Measurements from ENCODE around the gene NDUFA7. TPM values are rescaled to one million over a fixed set of nuclear protein-coding genes. Genes with fewer than 3 reads are reported as not detected.
"Not testable (repeated sequence)": the region's sequence is repeated elsewhere in the genome, so short reads cannot be mapped to it uniquely, and the experiment has no call there.

The NDUFA7 gene
- polyA plus RNA-seq, 1 donor, result 43.6 TPM

DNA sequence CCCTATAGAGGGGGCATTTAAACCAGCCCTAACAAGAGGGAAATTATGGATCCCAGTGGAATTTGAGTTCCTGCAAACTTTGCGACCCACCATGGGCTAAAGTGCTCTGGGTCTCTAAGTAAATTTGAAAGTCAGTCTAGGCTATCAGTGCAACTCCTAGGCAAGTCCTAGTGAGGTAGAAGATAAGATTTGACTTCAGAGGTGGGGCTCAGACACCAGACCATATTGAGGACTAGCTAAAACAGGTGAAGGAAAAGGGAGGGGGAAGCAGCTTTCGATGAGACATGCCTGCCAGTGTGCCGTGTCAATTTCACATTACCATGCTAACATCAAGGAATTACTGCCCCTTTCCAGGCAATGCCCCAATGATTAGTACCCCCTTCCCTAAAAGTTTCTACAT lies 51.5 kb downstream of the NDUFA7 start:
- DNase-seq, result no peak

DNA sequence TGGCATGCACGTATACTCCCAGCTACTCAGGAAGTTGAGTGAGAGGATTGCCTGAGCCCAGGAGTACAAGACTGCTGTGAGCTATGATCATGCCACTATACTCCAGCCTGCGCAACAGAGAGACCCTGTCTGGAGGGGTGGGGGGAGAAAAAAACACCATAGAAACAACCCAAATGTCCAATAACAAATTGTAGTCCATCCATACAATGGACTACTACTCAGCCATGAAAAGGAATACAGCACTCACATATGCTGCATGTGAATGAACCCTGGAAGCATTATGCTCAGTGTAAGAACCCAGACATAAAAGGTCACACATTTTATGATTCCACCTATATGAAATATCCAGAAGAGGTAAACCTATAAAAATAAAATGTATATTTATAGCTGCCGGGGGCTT lies 55.3 kb downstream of the NDUFA7 start:
- no peak for DNase-seq

DNA sequence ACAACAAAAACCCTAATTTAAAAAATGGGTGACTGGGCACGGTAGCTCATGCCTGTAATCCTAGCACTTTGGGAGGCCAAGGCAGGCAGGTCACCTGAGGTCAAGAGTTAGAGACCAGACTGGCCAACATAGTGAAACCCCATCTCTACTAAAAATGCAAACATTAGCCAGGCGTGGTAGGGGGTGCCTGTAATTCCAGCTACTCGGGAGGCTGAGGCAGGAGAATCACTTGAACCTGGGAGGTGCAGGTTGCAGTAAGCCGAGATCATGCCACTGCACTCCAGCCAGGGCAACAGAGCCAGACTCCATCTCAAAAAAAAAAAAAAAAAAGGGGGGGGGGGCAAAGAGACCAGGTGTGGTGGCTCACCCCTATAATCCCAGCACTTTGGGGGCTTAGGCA lies 56.9 kb downstream of the NDUFA7 start:
- not testable (repeated sequence) for DNase-seq

DNA sequence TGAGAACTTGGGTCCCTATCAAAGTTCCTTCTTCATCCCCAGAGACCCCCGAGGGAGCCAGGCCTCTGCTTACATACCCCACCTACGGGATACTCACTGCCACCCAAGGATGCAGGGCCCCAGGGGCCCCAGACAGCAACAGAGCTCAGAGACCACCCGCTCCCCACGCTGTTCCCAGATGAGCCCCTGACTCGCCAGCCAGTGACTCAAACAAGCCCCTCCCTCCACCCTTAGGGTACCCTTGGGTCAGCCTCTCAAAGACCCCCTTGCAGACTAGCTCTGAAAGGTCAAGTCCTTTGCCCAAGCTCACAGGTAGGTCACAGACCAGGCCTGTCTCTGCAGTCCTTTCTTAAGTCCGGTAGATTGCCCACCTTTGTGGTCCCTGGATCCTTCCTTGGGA lies 58.7 kb downstream of the NDUFA7 start:
- no peak for DNase-seq

DNA sequence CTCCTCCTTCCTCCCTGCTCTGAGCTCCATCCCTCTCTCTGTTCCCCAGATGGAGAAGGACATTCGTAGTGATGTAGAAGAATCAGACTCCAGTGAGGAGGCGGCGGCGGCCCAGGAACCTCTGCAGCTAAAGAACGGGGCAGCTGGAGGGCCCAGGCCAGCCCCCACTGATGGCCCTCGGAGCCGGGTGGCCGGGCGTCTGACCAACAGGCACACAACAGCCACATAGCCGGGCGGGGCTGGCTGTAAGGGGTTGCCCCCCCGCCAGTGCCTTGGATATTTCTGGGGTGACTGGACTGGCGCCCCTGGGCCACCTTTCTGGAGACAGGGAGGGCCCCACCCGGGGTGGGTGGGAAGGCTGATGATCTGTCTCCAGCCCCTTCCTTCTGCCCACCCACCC lies 59.3 kb downstream of the NDUFA7 start:
- DNase-seq, result no peak

DNA sequence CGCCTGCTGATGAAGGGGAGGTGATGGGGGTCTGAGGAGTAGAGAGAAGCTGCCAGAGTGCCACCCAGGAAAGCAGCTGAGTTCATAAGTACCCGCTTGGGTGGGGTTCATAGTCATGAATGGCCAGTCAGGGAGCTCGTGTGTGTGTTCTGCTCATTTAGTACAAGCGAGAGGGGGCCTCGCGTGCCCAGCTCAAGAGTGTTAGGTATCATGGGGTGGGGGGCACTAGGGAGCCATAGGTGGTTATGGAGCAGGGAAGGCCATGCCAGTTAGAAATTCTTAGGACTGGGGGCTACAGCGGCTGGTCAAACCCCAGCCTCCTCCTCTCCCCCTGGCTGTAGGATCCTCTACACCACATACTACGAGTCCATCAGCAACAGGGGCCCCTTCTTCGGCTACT lies 59.8 kb downstream of the NDUFA7 start:
- DNase-seq, result no peak

Other genes with a start within 250 kb of the NDUFA7 start
- 59.0 TPM for gene FBN3, start 171.8 kb downstream of the NDUFA7 start, polyA plus RNA-seq (ENCODE audit: insufficient read length)
- 38.8 TPM for gene CERS4, start 112.0 kb downstream of the NDUFA7 start, polyA plus RNA-seq (ENCODE audit: insufficient read length)
- gene CD320, start 13.0 kb downstream of the NDUFA7 start, polyA plus RNA-seq (ENCODE audit: insufficient read length), result 27.0 TPM
- 354 TPM for gene RPS28, start 121 bp upstream of the NDUFA7 start, polyA plus RNA-seq (ENCODE audit: insufficient read length)
- 6.1 TPM for gene KANK3, start 21.9 kb upstream of the NDUFA7 start, polyA plus RNA-seq (ENCODE audit: insufficient read length)
- gene ANGPTL4, start 42.8 kb upstream of the NDUFA7 start, polyA plus RNA-seq (ENCODE audit: insufficient read length), result 3.6 TPM
- 137 TPM for gene RAB11B, start 69.0 kb upstream of the NDUFA7 start, polyA plus RNA-seq (ENCODE audit: insufficient read length)
- 12.4 TPM for gene MARCHF2, start 91.9 kb upstream of the NDUFA7 start, polyA plus RNA-seq (ENCODE audit: insufficient read length)
- gene HNRNPM, start 123.6 kb upstream of the NDUFA7 start, polyA plus RNA-seq (ENCODE audit: insufficient read length), result 472 TPM
- gene PRAM1, start 181.3 kb upstream of the NDUFA7 start, polyA plus RNA-seq (ENCODE audit: insufficient read length), result 1.5 TPM
- 22.8 TPM for gene ZNF414, start 192.8 kb upstream of the NDUFA7 start, polyA plus RNA-seq (ENCODE audit: insufficient read length)